Measurements from ENCODE around the gene TNFRSF1A. TPM values are rescaled to one million over a fixed set of nuclear protein-coding genes. Genes with fewer than 3 reads are reported as not detected.

The TNFRSF1A gene
- total and polyA plus RNA-seq, 10 donors: 22.5 to 578 (median 211) TPM

DNA sequence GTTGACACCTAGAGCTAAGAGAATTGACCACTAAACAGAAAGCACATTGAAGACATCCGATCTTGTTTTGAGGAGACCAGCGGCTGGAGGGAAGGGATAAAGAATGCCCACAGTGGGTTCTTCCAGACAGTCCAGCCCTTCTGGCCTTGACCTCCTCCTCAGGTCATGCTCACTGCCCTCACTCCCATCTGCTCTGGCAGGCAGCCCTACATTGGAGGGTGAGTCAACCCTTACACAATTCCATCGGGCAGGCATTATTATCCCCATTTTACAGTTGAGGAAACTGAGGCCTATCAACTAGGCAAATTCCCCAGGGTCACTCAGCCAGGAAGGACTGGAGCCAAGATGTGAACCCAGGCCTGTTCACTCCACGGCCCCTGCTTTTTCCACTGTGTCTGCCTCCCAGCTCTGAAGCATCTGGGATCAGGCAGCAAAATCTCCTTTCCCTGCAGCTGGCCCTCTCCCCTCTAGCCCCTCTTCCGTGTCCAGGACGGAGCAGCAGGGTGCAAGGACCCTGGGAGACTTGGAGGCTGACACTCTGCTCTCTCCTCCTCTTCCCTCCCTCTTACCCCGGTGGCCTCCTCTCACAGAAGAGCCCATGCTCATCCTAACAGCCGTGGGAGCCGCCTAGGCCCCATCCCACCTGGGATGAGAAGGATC, 28.2 kb upstream of the TNFRSF1A start:
- TF ChIP-seq, protein P1, sequence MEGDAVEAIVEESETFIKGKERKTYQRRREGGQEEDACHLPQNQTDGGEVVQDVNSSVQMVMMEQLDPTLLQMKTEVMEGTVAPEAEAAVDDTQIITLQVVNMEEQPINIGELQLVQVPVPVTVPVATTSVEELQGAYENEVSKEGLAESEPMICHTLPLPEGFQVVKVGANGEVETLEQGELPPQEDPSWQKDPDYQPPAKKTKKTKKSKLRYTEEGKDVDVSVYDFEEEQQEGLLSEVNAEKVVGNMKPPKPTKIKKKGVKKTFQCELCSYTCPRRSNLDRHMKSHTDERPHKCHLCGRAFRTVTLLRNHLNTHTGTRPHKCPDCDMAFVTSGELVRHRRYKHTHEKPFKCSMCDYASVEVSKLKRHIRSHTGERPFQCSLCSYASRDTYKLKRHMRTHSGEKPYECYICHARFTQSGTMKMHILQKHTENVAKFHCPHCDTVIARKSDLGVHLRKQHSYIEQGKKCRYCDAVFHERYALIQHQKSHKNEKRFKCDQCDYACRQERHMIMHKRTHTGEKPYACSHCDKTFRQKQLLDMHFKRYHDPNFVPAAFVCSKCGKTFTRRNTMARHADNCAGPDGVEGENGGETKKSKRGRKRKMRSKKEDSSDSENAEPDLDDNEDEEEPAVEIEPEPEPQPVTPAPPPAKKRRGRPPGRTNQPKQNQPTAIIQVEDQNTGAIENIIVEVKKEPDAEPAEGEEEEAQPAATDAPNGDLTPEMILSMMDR (IDR thresholded peaks at IDR 0.05 in 8 of 11, conservative IDR thresholded peaks at IDR 0.05 in 3 of 11): no peak
- peak in 1 of 3 donors; percentile 12 for TF ChIP-seq POLR2AphosphoS5 (IDR thresholded peaks at IDR 0.05)
- H3K27ac ChIP-seq: peak overlapping the region in 3 of 8 donors; percentile 22 to 33 (median 30)
- intact Hi-C loops (cut with DNase I; ENCODE audit: low total_unique reads): no loop called here
- peak; percentile 45 for DNase-seq
- 86 to 88% (median 87%) methylated on average over 9 of the region's 9 CpGs for WGBS, 5 donors
- no peak overlapping the region for H3K4me3 ChIP-seq
- H3K27me3 ChIP-seq (replicated peaks in 1 of 7): peaks cover 0 to 8% (median 0%) of the 10 kb centered on the region in 7 donors
- no peaks in the 10 kb centered on the region for H3K9me3 ChIP-seq
- H3K4me1 ChIP-seq: peaks cover 12 to 59% (median 35%) of the 10 kb centered on the region in 6 donors
- H3K36me3 ChIP-seq: no peaks in the 10 kb centered on the region

- intact Hi-C loops (cut with DNase I; ENCODE audit: low total_unique reads): no loop called here
- H3K9me3 ChIP-seq: no peaks in the 10 kb centered on the region
- H3K4me1 ChIP-seq: peaks cover 12 to 59% (median 37%) of the 10 kb centered on the region in 6 donors
- no peaks in the 10 kb centered on the region for H3K36me3 ChIP-seq
- peak; percentile 60 for DNase-seq
- no peak overlapping the region for H3K4me3 ChIP-seq
- TF ChIP-seq POLR2AphosphoS5 (IDR thresholded peaks at IDR 0.05) (no peak), POLR2A (IDR thresholded peaks at IDR 0.05) (no peak)
- TF ChIP-seq, protein P1 (IDR thresholded peaks at IDR 0.05 in 8 of 11, conservative IDR thresholded peaks at IDR 0.05 in 3 of 11): no peak
- H3K27me3 ChIP-seq (replicated peaks in 1 of 7): no peaks in the 10 kb centered on the region
- whole genome bisulfite sequencing, 5 donors: 81 to 85% (median 84%) methylated on average over 9 of the region's 9 CpGs
- H3K27ac ChIP-seq: peak overlapping the region in 6 of 8 donors; percentile 46 to 79 (median 72)
These were observed 27.1 kb upstream of the TNFRSF1A start for GRCh38 chr12:6368906-6369525.

DNA sequence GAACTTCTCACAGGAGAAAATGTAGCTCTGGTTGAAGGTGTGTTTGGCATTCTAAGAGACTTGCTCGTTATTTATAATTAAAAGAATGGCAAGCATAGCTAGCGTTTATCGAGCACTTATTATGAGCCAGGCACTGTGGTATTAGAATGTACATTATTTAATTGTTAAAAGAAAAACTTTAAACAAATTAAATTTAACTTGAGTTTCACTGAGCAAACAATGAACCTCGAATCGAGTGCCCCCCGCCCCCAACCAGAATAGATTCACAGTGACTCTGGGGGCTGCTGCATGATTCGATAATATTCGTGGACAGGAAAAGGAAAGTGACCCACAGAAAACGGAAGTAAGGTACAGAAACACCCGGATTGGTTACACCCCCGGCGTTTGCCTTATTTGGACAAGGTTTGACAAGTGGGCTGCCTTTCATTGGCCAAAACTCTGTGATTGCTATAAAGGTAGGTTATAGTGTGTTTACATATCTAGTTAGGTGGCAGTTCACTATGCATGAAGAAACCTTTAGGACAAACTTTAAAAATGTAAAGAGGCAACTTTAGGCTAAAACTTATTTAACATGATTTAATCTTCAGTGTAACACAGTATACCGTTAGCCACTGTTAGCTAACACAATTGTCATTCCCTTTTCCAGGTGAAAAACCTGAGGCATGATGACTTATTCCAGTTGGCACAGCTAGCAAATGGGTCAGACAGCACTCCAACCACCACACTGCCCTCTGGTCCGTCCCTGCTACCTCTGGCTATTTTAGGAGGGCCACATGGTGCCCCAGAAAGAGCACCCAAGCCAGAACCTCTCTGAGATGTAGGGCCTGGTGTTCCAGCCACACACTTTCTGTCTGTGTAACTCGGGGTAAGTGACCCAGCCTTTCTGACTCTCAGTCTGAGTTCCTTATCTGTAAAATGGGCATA, 26.4 kb upstream of the TNFRSF1A start:
- H3K27ac ChIP-seq: peak overlapping the region in 7 of 8 donors; percentile 44 to 79 (median 68)
- H3K4me1 ChIP-seq: peaks cover 12 to 61% (median 41%) of the 10 kb centered on the region in 6 donors
- peak overlapping the region in 1 of 8 donors; percentile 11 for H3K4me3 ChIP-seq
- intact Hi-C loops (cut with DNase I; ENCODE audit: low total_unique reads): no loop called here
- TF ChIP-seq POLR2A (IDR thresholded peaks at IDR 0.05): no peak
- TF ChIP-seq, protein P1 (IDR thresholded peaks at IDR 0.05 in 8 of 11, conservative IDR thresholded peaks at IDR 0.05 in 3 of 11): peak in 1 of 11 experiments; percentile 8
- no peaks in the 10 kb centered on the region for H3K9me3 ChIP-seq
- WGBS, 5 donors: 41 to 54% (median 49%) methylated on average over 15 of the region's 15 CpGs
- DNase-seq: peak; percentile 41
- no peaks in the 10 kb centered on the region for H3K27me3 ChIP-seq (replicated peaks in 1 of 7)
- H3K36me3 ChIP-seq: no peaks in the 10 kb centered on the region

All from spleen (tissue), 11 donors.